PC-3 (cell line): Measurements from ENCODE around the gene NSF.

Experiments
- CTCF ChIP-seq: fragments of 300-600 bp; sonication (generic); conservative IDR thresholded peaks from 2 replicates; pipeline ENCODE4 v1.5.1; 2017; ENCODE audit warnings: antibody characterized with exemption, low read depth, mild to moderate bottlenecking, low read length
- EZH2phosphoT487 ChIP-seq: fragments of 300-600 bp; sonication (generic); IDR thresholded peaks from 2 replicates; pipeline ENCODE4 v1.6.1; 2018; ENCODE audit warnings: mild to moderate bottlenecking, antibody characterized with exemption, low read length, borderline replicate concordance

GRCh38 chr17:46790216-46790615 is 199.7 kb downstream of the NSF start:
- TF ChIP-seq CTCF: no peak
- no peak for TF ChIP-seq EZH2phosphoT487
